Endodermal cell (in vitro differentiated cells): ENCODE data around the gene ATP6V1G3. TPM values are rescaled to one million over a fixed set of nuclear protein-coding genes. Genes with fewer than 3 reads are reported as not detected.

Experiments
- DNase-seq: peaks from one replicate; pipeline ENCODE4 v3.0.0-alpha.2; 2017
- H3K27ac ChIP-seq: 2 replicates; pipeline ENCODE4 v1.5.1; 2013; ENCODE audit warnings: mild to moderate bottlenecking, low read depth, low read length, moderate library complexity
- H3K27me3 ChIP-seq: 2 replicates; pipeline ENCODE4 v1.6.1; 2013; ENCODE audit warnings: mild to moderate bottlenecking, low read length, moderate library complexity; ENCODE audit not compliant: insufficient read depth, control insufficient read depth, poor library complexity, severe bottlenecking
- H3K36me3 ChIP-seq: 2 replicates; pipeline ENCODE4 v1.7.0; 2013; ENCODE audit warnings: mild to moderate bottlenecking, low read length, moderate library complexity; ENCODE audit not compliant: control insufficient read depth, insufficient read depth
- H3K4me1 ChIP-seq: one replicate; pipeline ENCODE4 v1.7.0; 2013; ENCODE audit warnings: low read length; ENCODE audit not compliant: control insufficient read depth, insufficient read depth
- H3K4me3 ChIP-seq: 2 replicates; pipeline ENCODE4 v1.5.1; 2013; ENCODE audit warnings: mild to moderate bottlenecking, low read length, moderate library complexity
- H3K9ac ChIP-seq: 2 replicates; pipeline ENCODE4 v1.6.1; 2013; ENCODE audit warnings: mild to moderate bottlenecking, low read length, moderate library complexity; ENCODE audit not compliant: poor library complexity, severe bottlenecking; ENCODE audit errors: extremely low read depth
- H3K9me3 ChIP-seq: 2 replicates; pipeline ENCODE4 v1.6.1; 2013; ENCODE audit warnings: mild to moderate bottlenecking, low read length, moderate library complexity; ENCODE audit not compliant: control insufficient read depth
- H3K27ac Mint-ChIP-seq: 2 replicates; pipeline ENCODE4 v1.8.0; 2020; ENCODE audit warnings: mixed read lengths
- H3K27me3 Mint-ChIP-seq: 2 replicates; pipeline ENCODE4 v1.8.0; 2021; ENCODE audit warnings: mild to moderate bottlenecking, mixed read lengths; ENCODE audit not compliant: insufficient read depth
- H3K36me3 Mint-ChIP-seq: 2 replicates; pipeline ENCODE4 v1.8.0; 2020; ENCODE audit warnings: low read depth, mixed read lengths
- H3K4me1 Mint-ChIP-seq: 2 replicates; pipeline ENCODE4 v1.8.0; 2020; ENCODE audit warnings: mixed read lengths
- H3K4me3 Mint-ChIP-seq: 2 replicates; pipeline ENCODE4 v1.8.0; 2020; ENCODE audit warnings: mild to moderate bottlenecking, moderate library complexity, mixed read lengths
- H3K9me3 Mint-ChIP-seq: 2 replicates; pipeline ENCODE4 v1.8.0; 2020; ENCODE audit warnings: mild to moderate bottlenecking, mixed read lengths
- CTCF ChIP-seq: fragments of 200-600 bp; sonication (generic); conservative IDR thresholded peaks from 2 replicates; pipeline ENCODE4 v1.5.0; 2021; ENCODE audit warnings: antibody characterized with exemption, mild to moderate bottlenecking
- WGBS, 2 experiments: methylation state at CpG; one replicate each; pipeline versions ENCODE4 v1.1.5 to v1.1.7; 2013; ENCODE audit warnings: missing lambda C conversion rate in 2 of 2, mixed read lengths in 1 of 2; ENCODE audit not compliant: insufficient coverage in 1 of 2, insufficient read length in 1 of 2; 5-methylcytosine and 5-hydroxymethylcytosine counted together
- total RNA-seq, 2 donors: library from RNA; stranded (reverse); fragmentation: NEBNext Ultra II Directional in 1 of 2; extraction: Animal tissue kit (Norgen Biotek cat#: 25700) in 1 of 2; gene quantifications; 2 replicates in 1 of 2; 3 replicates in 1 of 2; pipeline ENCODE4 v1.2.1, GENCODE V29; 2021

The ATP6V1G3 gene
- total RNA-seq, 2 donors from 2014 or later, result 0.62 to 1.5 TPM

GRCh38 chr1:198535631-198536030, 4.8 kb downstream of the ATP6V1G3 start:
- DNase-seq, result no peak
- no peak overlapping the region for H3K27ac Mint-ChIP-seq
- no peaks in the 10 kb centered on the region for H3K27me3 Mint-ChIP-seq
- no peaks in the 10 kb centered on the region for H3K27me3 ChIP-seq
- H3K4me1 Mint-ChIP-seq, result peaks cover 38% of the 10 kb centered on the region
- peaks cover 19% of the 10 kb centered on the region for H3K4me1 ChIP-seq
- H3K36me3 ChIP-seq, result no peaks in the 10 kb centered on the region
- no peaks in the 10 kb centered on the region for H3K36me3 Mint-ChIP-seq
- H3K9ac ChIP-seq, result no peak overlapping the region
- no peak overlapping the region for H3K4me3 ChIP-seq
- H3K9me3 Mint-ChIP-seq, result no peaks in the 10 kb centered on the region
- H3K27ac ChIP-seq, result no peak overlapping the region
- no peak for TF ChIP-seq CTCF
- H3K4me3 Mint-ChIP-seq, result no peak overlapping the region
- no peaks in the 10 kb centered on the region for H3K9me3 ChIP-seq

DNA sequence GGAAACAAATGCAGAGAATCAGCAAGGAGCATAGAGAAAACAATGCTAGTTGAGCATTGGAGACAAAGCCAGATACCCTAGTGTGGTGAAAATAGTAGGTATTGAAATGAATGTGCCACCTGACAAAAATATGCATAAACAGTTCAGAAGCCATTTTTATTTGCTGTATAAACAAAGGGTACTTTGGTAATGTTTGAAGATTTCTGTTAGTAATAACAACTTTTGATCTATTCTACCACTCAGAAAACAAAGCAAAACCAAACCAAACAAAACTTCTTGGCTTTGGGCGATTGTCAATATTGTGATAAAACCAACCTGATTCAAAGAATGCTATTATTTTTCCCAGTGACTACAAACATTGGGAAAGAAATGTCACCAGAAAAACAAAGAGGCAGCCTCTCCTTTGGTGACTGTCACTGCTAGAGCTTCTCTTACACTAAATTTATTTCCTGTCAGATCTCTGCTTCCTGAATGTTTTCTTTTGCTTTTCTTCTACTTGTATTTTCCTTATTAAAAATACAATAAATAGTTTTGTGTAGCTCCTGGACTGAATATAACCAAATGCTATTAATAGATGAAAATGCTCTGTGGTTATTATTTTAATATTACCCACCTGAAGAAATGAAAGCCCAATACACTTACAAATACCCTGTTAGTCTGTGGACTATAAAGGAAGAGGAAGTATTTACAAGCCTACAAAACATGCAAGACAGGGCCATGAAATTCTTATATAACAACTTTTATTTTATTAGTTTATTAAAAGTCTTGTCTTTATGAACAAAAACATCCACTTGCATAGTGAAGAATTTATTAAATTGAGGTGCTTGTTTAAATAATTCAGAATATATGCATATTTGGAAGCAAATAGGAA, 5.7 kb downstream of the ATP6V1G3 start:
- no peaks in the 10 kb centered on the region for H3K9me3 Mint-ChIP-seq
- no peak overlapping the region for H3K4me3 Mint-ChIP-seq
- no peak for TF ChIP-seq CTCF
- no peaks in the 10 kb centered on the region for H3K27me3 ChIP-seq
- no peak for DNase-seq
- H3K36me3 Mint-ChIP-seq, result no peaks in the 10 kb centered on the region
- no peaks in the 10 kb centered on the region for H3K27me3 Mint-ChIP-seq
- peaks cover 20% of the 10 kb centered on the region for H3K4me1 ChIP-seq
- no peak overlapping the region for H3K4me3 ChIP-seq
- WGBS, 2 experiments, result 93 to 100% methylated on average over 1 of the region's 1 CpG
- H3K9me3 ChIP-seq, result no peaks in the 10 kb centered on the region
- H3K36me3 ChIP-seq, result no peaks in the 10 kb centered on the region
- H3K27ac ChIP-seq, result no peak overlapping the region
- peaks cover 39% of the 10 kb centered on the region for H3K4me1 Mint-ChIP-seq
- no peak overlapping the region for H3K9ac ChIP-seq
- H3K27ac Mint-ChIP-seq, result no peak overlapping the region

DNA sequence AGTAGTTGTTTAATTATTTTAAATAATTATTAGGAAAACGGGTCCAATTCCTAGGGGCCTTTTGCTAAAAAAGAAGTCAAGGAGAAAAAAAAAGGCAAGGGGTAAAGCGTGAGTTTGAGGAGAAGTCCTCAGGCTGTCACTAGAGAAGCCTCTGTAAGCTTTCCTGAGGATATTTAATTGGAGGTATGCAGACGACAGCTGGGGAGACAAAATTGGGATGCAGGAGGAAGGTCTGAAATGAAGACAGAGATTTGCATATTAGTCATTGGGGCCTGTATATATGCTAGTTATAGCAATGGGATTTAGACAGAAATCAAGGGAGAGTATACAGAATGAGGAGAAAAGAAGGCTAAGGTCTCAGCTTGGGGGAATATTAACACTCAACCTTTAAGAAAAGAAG, 8.6 kb downstream of the ATP6V1G3 start:
- no peak overlapping the region for H3K27ac Mint-ChIP-seq

More for the DNA sequence above, 8.6 kb downstream of the ATP6V1G3 start:
- Mint-ChIP-seq H3K4me3 (no peak overlapping the region), H3K27me3 (no peaks in the 10 kb centered on the region), H3K4me1 (peaks cover 27% of the 10 kb centered on the region), H3K36me3 (no peaks in the 10 kb centered on the region), H3K9me3 (no peaks in the 10 kb centered on the region)
- WGBS, 2 experiments, result 88 to 94% methylated on average over 3 of the region's 3 CpGs
- H3K4me1 ChIP-seq, result peaks cover 15% of the 10 kb centered on the region
- DNase-seq, result no peak
- H3K27me3 ChIP-seq, result no peaks in the 10 kb centered on the region
- H3K9ac ChIP-seq, result no peak overlapping the region
- no peaks in the 10 kb centered on the region for H3K9me3 ChIP-seq
- no peak for TF ChIP-seq CTCF
- H3K27ac ChIP-seq, result no peak overlapping the region
- no peaks in the 10 kb centered on the region for H3K36me3 ChIP-seq
- H3K4me3 ChIP-seq, result no peak overlapping the region
